Measurements from ENCODE around the gene ERG. TPM values are rescaled to one million over a fixed set of nuclear protein-coding genes. Genes with fewer than 3 reads are reported as not detected.

The ERG gene
- total and polyA plus RNA-seq, 2 experiments from 2014 or later = 0.14 to 0.44 TPM

GRCh38 chr21:38443110-38443509, 55.2 kb downstream of the ERG start:
- Mint-ChIP-seq H3K27ac (no peak overlapping the region), H3K9me3 (no peaks in the 10 kb centered on the region), H3K27me3 (ENCODE audit: insufficient read depth, low read depth, poor library complexity) (peaks cover 33% of the 10 kb centered on the region), H3K4me1 (peaks cover 7% of the 10 kb centered on the region), H3K4me3 (no peak overlapping the region), H3K36me3 (ENCODE audit: low read depth) (no peaks in the 10 kb centered on the region)
- Histone ChIP-seq H3K27me3 (ENCODE audit: insufficient read depth) (peaks cover 14% of the 10 kb centered on the region; the same call in 1 of the 2 replicates), H3K79me2 (replicated peaks; ENCODE audit: insufficient read depth) (no peaks in the 10 kb centered on the region), H3F3A (replicated peaks; ENCODE audit: low read depth) (no peaks in the 10 kb centered on the region), H3K4me1 (ENCODE audit: insufficient read depth) (no peaks in the 10 kb centered on the region), H3K4me2 (no peak overlapping the region), H4K20me1 (replicated peaks; ENCODE audit: insufficient read depth) (no peaks in the 10 kb centered on the region), H2AFZ (no peak overlapping the region), H3K27ac (ENCODE audit: low read depth) (no peak overlapping the region), H3K9me2 (ENCODE audit: insufficient read depth) (no peaks in the 10 kb centered on the region), H3K36me3 (ENCODE audit: insufficient read depth) (no peaks in the 10 kb centered on the region), H3K4me3 (no peak overlapping the region)
- DNase-seq (ENCODE audit: low spot score) (no peak), ATAC-seq (no peak)
- TF ChIP-seq NANOG (IDR thresholded peaks at IDR 0.05; ENCODE audit: borderline replicate concordance) (no peak), EZH2 (IDR thresholded peaks at IDR 0.05; ENCODE audit: low read depth, unreplicated experiment) (no peak), ZNF114 (CRISPR knock-in tag; IDR thresholded peaks at IDR 0.05) (no peak), ETS1 (IDR thresholded peaks at IDR 0.05) (no peak), JUNB (IDR thresholded peaks at IDR 0.05; ENCODE audit: unreplicated experiment) (no peak), STAT1 (IDR thresholded peaks at IDR 0.05; ENCODE audit: unreplicated experiment) (no peak), CREB1 (CRISPR knock-in tag; IDR thresholded peaks at IDR 0.05; ENCODE audit: low read depth) (no peak), ZNF331 (CRISPR knock-in tag; IDR thresholded peaks at IDR 0.05; ENCODE audit: low read depth) (no peak)

- ATAC-seq (no peak), DNase-seq (ENCODE audit: low spot score) (no peak)
- Histone ChIP-seq H3K36me3 (ENCODE audit: insufficient read depth) (no peaks in the 10 kb centered on the region), H3K4me1 (ENCODE audit: insufficient read depth) (no peaks in the 10 kb centered on the region), H2AFZ (no peak overlapping the region), H3K9me2 (ENCODE audit: insufficient read depth) (no peaks in the 10 kb centered on the region), H3K27me3 (ENCODE audit: insufficient read depth) (no peaks in the 10 kb centered on the region), H3K4me2 (no peak overlapping the region), H3K79me2 (replicated peaks; ENCODE audit: insufficient read depth) (no peaks in the 10 kb centered on the region), H3F3A (replicated peaks; ENCODE audit: low read depth) (no peaks in the 10 kb centered on the region), H4K20me1 (replicated peaks; ENCODE audit: insufficient read depth) (no peaks in the 10 kb centered on the region), H3K27ac (ENCODE audit: low read depth) (no peak overlapping the region), H3K4me3 (no peak overlapping the region)
- H3K4me1 Mint-ChIP-seq = peaks cover 2% of the 10 kb centered on the region; the same call in 2 of the 3 replicates
- no peak overlapping the region for H3K4me3 Mint-ChIP-seq
- H3K27ac Mint-ChIP-seq = no peak overlapping the region
- no peaks in the 10 kb centered on the region for H3K36me3 Mint-ChIP-seq (ENCODE audit: low read depth)
- no peaks in the 10 kb centered on the region for H3K9me3 Mint-ChIP-seq
- H3K27me3 Mint-ChIP-seq (ENCODE audit: insufficient read depth, low read depth, poor library complexity) = peaks cover 13% of the 10 kb centered on the region
- TF ChIP-seq JUNB (IDR thresholded peaks at IDR 0.05; ENCODE audit: unreplicated experiment) = no peak
- no peak for TF ChIP-seq ZNF114 (CRISPR knock-in tag; IDR thresholded peaks at IDR 0.05)
- no peak for TF ChIP-seq CREB1 (CRISPR knock-in tag; IDR thresholded peaks at IDR 0.05; ENCODE audit: low read depth)
- TF ChIP-seq REST (IDR thresholded peaks at IDR 0.05; ENCODE audit: unreplicated experiment) = no peak
- TF ChIP-seq EZH2phosphoT487 (IDR thresholded peaks at IDR 0.05; ENCODE audit: unreplicated experiment) = no peak
- no peak for TF ChIP-seq ETS1 (IDR thresholded peaks at IDR 0.05)
These were observed 57.1 kb downstream of the ERG start for GRCh38 chr21:38441153-38441552.
